H1 (cell line): Measurements from ENCODE around the gene DHRS7C. TPM values are rescaled to one million over a fixed set of nuclear protein-coding genes. Genes with fewer than 3 reads are reported as not detected.

Experiments used
- CTCF ChIA-PET: fragments of 300-600 bp; sonication (Branson Sonifier 250); formaldehyde crosslinking; loops from one replicate; lab custom pipeline; 2021; ENCODE audit not compliant: partially characterized antibody; lab: Charles Lee
- POLR2A ChIA-PET: fragments of 300-600 bp; sonication (Branson Sonifier 250); formaldehyde crosslinking; loops from one replicate; lab custom pipeline; 2021; ENCODE audit warnings: inconsistent platforms; ENCODE audit not compliant: partially characterized antibody; lab: Charles Lee
- DNase-seq, 2 experiments: peaks; one replicate each; pipeline versions ENCODE4 v3.0.0 to v3.0.0-alpha.2; 2010 to 2022; ENCODE audit warnings: low spot score in 2 of 2, low read depth in 1 of 2, mixed read lengths in 1 of 2
- FAIRE-seq: peaks from 2 replicates; lab custom pipeline; 2011; peaks lifted over from hg19 to GRCh38; lab: Jason Lieb, UNC
- H2AFZ ChIP-seq: 2 replicates; pipeline ENCODE4 v1.8.1; 2012; ENCODE audit warnings: low read length, inconsistent platforms
- H2AK5ac ChIP-seq: 2 replicates; pipeline ENCODE4 v1.6.1; 2013; ENCODE audit warnings: low read depth, low read length
- H2BK120ac ChIP-seq: replicated peaks from 2 replicates; pipeline ENCODE3; 2013; ENCODE audit warnings: low read depth, low read length, inconsistent platforms
- H2BK12ac ChIP-seq: 2 replicates; pipeline ENCODE4 v1.6.1; 2013; ENCODE audit warnings: low read depth, low read length
- H2BK15ac ChIP-seq: 2 replicates; pipeline ENCODE4 v1.6.1; 2013; ENCODE audit warnings: low read length
- H2BK20ac ChIP-seq: 2 replicates; pipeline ENCODE4 v1.6.1; 2013; ENCODE audit warnings: low read length
- H2BK5ac ChIP-seq: 2 replicates; pipeline ENCODE4 v1.6.1; 2013; ENCODE audit warnings: low read depth, low read length
- H3K14ac ChIP-seq: 2 replicates; pipeline ENCODE4 v1.6.1; 2013; ENCODE audit warnings: inconsistent platforms; ENCODE audit not compliant: insufficient read length
- H3K18ac ChIP-seq: 2 replicates; pipeline ENCODE4 v1.6.1; 2013; ENCODE audit warnings: low read length; ENCODE audit errors: extremely low read depth
- H3K23ac ChIP-seq: 2 replicates; pipeline ENCODE4 v1.6.1; 2013; ENCODE audit warnings: inconsistent platforms; ENCODE audit not compliant: insufficient read length
- H3K23me2 ChIP-seq: 2 replicates; pipeline ENCODE4 v1.6.1; 2013; ENCODE audit warnings: low read depth, low read length
- H3K27ac ChIP-seq: 2 replicates; pipeline ENCODE4 v1.6.1; 2011; ENCODE audit warnings: low read depth, low read length, inconsistent platforms
- H3K27me3 ChIP-seq, 4 experiments: replicated peaks in 1 of 4; 1 replicate in 1 of 4; 2 replicates in 3 of 4; pipeline versions ENCODE4 v1.6.1 to v1.8.1; 2011 to 2013; ENCODE audit warnings: low read length in 3 of 4, mild to moderate bottlenecking in 3 of 4, inconsistent platforms in 2 of 4, mixed read lengths in 2 of 4, moderate library complexity in 1 of 4; ENCODE audit not compliant: control insufficient read depth in 3 of 4, insufficient read depth in 3 of 4; ENCODE audit errors: extremely low read depth in 1 of 4
- H3K36me3 ChIP-seq, 4 experiments: 2 replicates each; pipeline versions ENCODE4 v1.6.1 to v1.8.1; 2011 to 2013; ENCODE audit warnings: mild to moderate bottlenecking in 4 of 4, low read length in 3 of 4, moderate library complexity in 2 of 4, control low read depth in 1 of 4, inconsistent platforms in 1 of 4; ENCODE audit not compliant: insufficient read depth in 4 of 4, control insufficient read depth in 2 of 4
- H3K4ac ChIP-seq: replicated peaks from 2 replicates; pipeline ENCODE3; 2013; ENCODE audit warnings: low read length, low read depth, mixed read lengths, inconsistent platforms; ENCODE audit not compliant: insufficient read length
- H3K4me1 ChIP-seq, 4 experiments: replicated peaks in 1 of 4; 1 replicate in 1 of 4; 2 replicates in 3 of 4; pipeline versions ENCODE4 v1.6.1 to v1.8.1; 2011 to 2013; ENCODE audit warnings: low read length in 3 of 4, inconsistent platforms in 2 of 4, mixed read lengths in 1 of 4; ENCODE audit not compliant: insufficient read depth in 4 of 4, control insufficient read depth in 3 of 4
- H3K4me2 ChIP-seq, 2 experiments: 2 replicates each; pipeline versions ENCODE4 v1.6.1 to v1.8.1; 2011 to 2013; ENCODE audit warnings: low read depth in 2 of 2, low read length in 2 of 2, control low read depth in 1 of 2, inconsistent platforms in 1 of 2, mild to moderate bottlenecking in 1 of 2; ENCODE audit not compliant: insufficient read depth in 1 of 2
- H3K4me3 ChIP-seq, 4 experiments: fragments of 200-600, 300-600 bp in 1 of 4; sonication (generic), shearing (Covaris generic), sonication (Bioruptor Twin) in 1 of 4; 2 replicates each; pipeline versions ENCODE4 v1.5.1 to v1.8.1; 2011 to 2016; ENCODE audit warnings: low read length in 4 of 4, low read depth in 3 of 4, control low read depth in 2 of 4, inconsistent platforms in 2 of 4, mild to moderate bottlenecking in 2 of 4, mixed read lengths in 1 of 4, moderate library complexity in 1 of 4; ENCODE audit not compliant: insufficient read depth in 2 of 4; ENCODE audit errors: extremely low read depth in 1 of 4
- H3K56ac ChIP-seq: replicated peaks from 2 replicates; pipeline ENCODE3; 2013; ENCODE audit warnings: low read depth, mild to moderate bottlenecking, mixed read lengths, low read length, inconsistent platforms; ENCODE audit not compliant: insufficient read length
- H3K79me1 ChIP-seq: 2 replicates; pipeline ENCODE4 v1.6.1; 2013; ENCODE audit warnings: low read depth, low read length, control low read depth
- H3K79me2 ChIP-seq, 2 experiments: 2 replicates each; pipeline versions ENCODE4 v1.6.1 to v1.8.1; 2012 to 2013; ENCODE audit warnings: low read length in 2 of 2, mild to moderate bottlenecking in 2 of 2, inconsistent platforms in 1 of 2; ENCODE audit not compliant: insufficient read depth in 2 of 2, control insufficient read depth in 1 of 2
- H3K9ac ChIP-seq, 4 experiments: replicated peaks in 1 of 4; 1 replicate in 1 of 4; 2 replicates in 3 of 4; pipeline versions ENCODE4 v1.6.1 to v1.8.1; 2011 to 2013; ENCODE audit warnings: low read depth in 3 of 4, low read length in 3 of 4, control low read depth in 2 of 4, mild to moderate bottlenecking in 2 of 4, moderate library complexity in 2 of 4, inconsistent platforms in 1 of 4; ENCODE audit errors: extremely low read depth in 1 of 4
- H3K9me3 ChIP-seq, 2 experiments: 2 replicates each; pipeline versions ENCODE4 v1.6.1 to v1.8.1; 2012 to 2013; ENCODE audit warnings: mild to moderate bottlenecking in 2 of 2, moderate library complexity in 2 of 2, control low read depth in 1 of 2, inconsistent platforms in 1 of 2, low read depth in 1 of 2, low read length in 1 of 2, mixed read lengths in 1 of 2; ENCODE audit not compliant: insufficient read depth in 2 of 2
- H4K20me1 ChIP-seq, 2 experiments: replicated peaks in 1 of 2; 2 replicates each; pipeline versions ENCODE3 to v1.8.1; 2011 to 2013; ENCODE audit warnings: inconsistent platforms in 2 of 2, low read length in 2 of 2, mild to moderate bottlenecking in 1 of 2; ENCODE audit not compliant: insufficient read depth in 2 of 2, control insufficient read depth in 1 of 2
- H4K5ac ChIP-seq: 2 replicates; pipeline ENCODE4 v1.6.1; 2013; ENCODE audit warnings: low read length, low read depth, mixed read lengths, inconsistent platforms; ENCODE audit not compliant: insufficient read length
- H4K8ac ChIP-seq: 2 replicates; pipeline ENCODE4 v1.8.0; 2013; ENCODE audit warnings: mild to moderate bottlenecking, moderate library complexity, low read length, inconsistent platforms; ENCODE audit not compliant: insufficient read depth; ENCODE audit errors: extremely low read depth
- H4K91ac ChIP-seq: replicated peaks from 2 replicates; pipeline ENCODE3; 2013; ENCODE audit warnings: low read length, mixed read lengths, inconsistent platforms; ENCODE audit not compliant: insufficient read length
- CHD1 ChIP-seq: IDR thresholded peaks from 2 replicates; pipeline ENCODE4 v1.6.1; 2012; ENCODE audit warnings: low read depth, low read length, improper control_type of control experiment
- EZH2 ChIP-seq: fragments of 200-600 bp; sonication (generic); IDR thresholded peaks from 2 replicates; pipeline ENCODE4 v1.7.1; 2012; ENCODE audit warnings: low read depth, mild to moderate bottlenecking, moderate library complexity, low read length, inconsistent platforms; ENCODE audit not compliant: severe bottlenecking
- HDAC2 ChIP-seq, 2 experiments: fragments of 300-600 bp in 1 of 2; sonication (generic) in 1 of 2; IDR thresholded peaks; 2 replicates each; pipeline ENCODE4 v1.6.1; 2011 to 2012; ENCODE audit warnings: low read depth in 2 of 2, low read length in 2 of 2, mild to moderate bottlenecking in 2 of 2, moderate library complexity in 2 of 2, borderline replicate concordance in 1 of 2, inconsistent platforms in 1 of 2
- JUND ChIP-seq: IDR thresholded peaks from 2 replicates; pipeline ENCODE4 v1.6.1; 2011; ENCODE audit warnings: mild to moderate bottlenecking, improper control_type of control experiment, low read length
- KDM5A ChIP-seq: fragments of 200-600 bp; IDR thresholded peaks from 2 replicates; pipeline ENCODE4 v1.7.1; 2012; ENCODE audit warnings: mild to moderate bottlenecking, low read length, inconsistent platforms, mixed read lengths
- MAFK ChIP-seq: IDR thresholded peaks from 2 replicates; pipeline ENCODE4 v1.6.1; 2012; ENCODE audit warnings: low read depth, mild to moderate bottlenecking, improper control_type of control experiment, low read length
- NANOG ChIP-seq: IDR thresholded peaks from 2 replicates; pipeline ENCODE4 v1.6.1; 2011; ENCODE audit warnings: low read length, low read depth, mild to moderate bottlenecking, inconsistent platforms; ENCODE audit not compliant: insufficient read depth, poor library complexity, severe bottlenecking
- POLR2A ChIP-seq, 2 experiments: IDR thresholded peaks; 1 replicate in 1 of 2; 2 replicates in 1 of 2; pipeline ENCODE4 v1.6.1; 2011; ENCODE audit warnings: low read depth in 2 of 2, low read length in 2 of 2, mild to moderate bottlenecking in 2 of 2; ENCODE audit errors: control extremely low read depth in 1 of 2
- POLR2AphosphoS5 ChIP-seq: IDR thresholded peaks from 2 replicates; pipeline ENCODE4 v1.6.1; 2011; ENCODE audit warnings: low read depth, low read length
- RAD21 ChIP-seq, 2 experiments: IDR thresholded peaks in 1 of 2; conservative IDR thresholded peaks in 1 of 2; 2 replicates each; pipeline ENCODE4 v1.6.1; 2011; ENCODE audit warnings: low read depth in 2 of 2, low read length in 2 of 2, improper control_type of control experiment in 1 of 2, inconsistent platforms in 1 of 2, mild to moderate bottlenecking in 1 of 2, moderate library complexity in 1 of 2
- RNF2 ChIP-seq: fragments of 200-900, 300-1000 bp; sonication (generic); IDR thresholded peaks from 2 replicates; pipeline ENCODE4 v1.7.1; 2016; ENCODE audit warnings: borderline replicate concordance, low read depth, mild to moderate bottlenecking, antibody characterized with exemption, low read length; ENCODE audit not compliant: poor library complexity, severe bottlenecking; ENCODE audit errors: missing control alignments
- RXRA ChIP-seq: IDR thresholded peaks from 2 replicates; pipeline ENCODE4 v1.6.1; 2011; ENCODE audit warnings: low read depth, mild to moderate bottlenecking, low read length, moderate library complexity; ENCODE audit not compliant: insufficient read depth
- SIN3A ChIP-seq, 2 experiments: IDR thresholded peaks in 1 of 2; conservative IDR thresholded peaks in 1 of 2; 2 replicates each; pipeline ENCODE4 v1.6.1; 2011 to 2012; ENCODE audit warnings: low read length in 2 of 2, improper control_type of control experiment in 1 of 2, low read depth in 1 of 2, mild to moderate bottlenecking in 1 of 2
- SIRT6 ChIP-seq: IDR thresholded peaks from one replicate; pipeline ENCODE4 v1.7.1; 2012; ENCODE audit warnings: low read length, inconsistent platforms
- WGBS, 2 experiments: shearing (Covaris generic) in 1 of 2; methylation state at CpG; one replicate each; pipeline versions ENCODE4 v1.1.6 to v1.1.7; 2013 to 2015; ENCODE audit warnings: low lambda C conversion rate in 2 of 2, mixed read lengths in 2 of 2, inconsistent platforms in 1 of 2, low coverage in 1 of 2, missing lambda C conversion rate in 1 of 2; ENCODE audit not compliant: insufficient replicate concordance in 2 of 2, insufficient coverage in 1 of 2, insufficient read length in 1 of 2; ENCODE audit errors: extremely low coverage in 1 of 2, missing lambda C conversion rate in 1 of 2; 5-methylcytosine and 5-hydroxymethylcytosine counted together
- polyA plus RNA-seq, 7 experiments: library from polyadenylated mRNA; depleted of rRNA in 3 of 7; stranded (reverse) in 5 of 7; unstranded in 2 of 7; fragments of >200 nt in 5 of 7; fragments of 200-250 nt in 2 of 7; gene quantifications; 1 replicate in 5 of 7; 2 replicates in 1 of 7; 4 replicates in 1 of 7; pipeline versions ENCODE4 v1.2.1 to v1.2.3, GENCODE V29; 2011 to 2013; ENCODE audit warnings: missing spikeins in 2 of 7, mixed read lengths in 2 of 7
- total RNA-seq: library from RNA; stranded (reverse); fragmentation: NEBNext Ultra II Directional; extraction: Animal tissue kit (Norgen Biotek cat#: 25700); gene quantifications from 2 replicates; pipeline ENCODE4 v1.2.1, GENCODE V29; 2021

Gene DHRS7C
- total and polyA plus RNA-seq, 2 of the 8 experiments (the other 6 are each of a cell fraction or from before 2014, with no cell fraction given), result not detected

- Histone ChIP-seq H3K4me2 (no peak overlapping the region), H2BK120ac (no peak overlapping the region), H3K56ac (no peak overlapping the region), H3K79me2 (no peaks in the 10 kb centered on the region), H3K23ac (no peak overlapping the region), H3K27ac (no peak overlapping the region), H3K4me3 (no peak overlapping the region), H3K4me1 (no peaks in the 10 kb centered on the region), H3K14ac (no peak overlapping the region), H3K4ac (no peak overlapping the region), H3K36me3 (no peaks in the 10 kb centered on the region), H2BK12ac (no peak overlapping the region), H3K9ac (no peak overlapping the region), H2BK5ac (no peak overlapping the region), H2BK15ac (no peak overlapping the region), H2AK5ac (no peak overlapping the region), H2AFZ (no peak overlapping the region), H3K9me3 (no peaks in the 10 kb centered on the region), H4K8ac (no peak overlapping the region), H2BK20ac (no peak overlapping the region), H4K20me1 (no peaks in the 10 kb centered on the region), H3K23me2 (no peaks in the 10 kb centered on the region), H4K91ac (no peak overlapping the region), H4K5ac (no peak overlapping the region), H3K27me3 (no peaks in the 10 kb centered on the region), H3K18ac (no peak overlapping the region), H3K79me1 (no peaks in the 10 kb centered on the region)
- CTCF ChIA-PET, result interaction anchor here (1.8 kb wide), 1 partner anchor 89 kb away, joined by 3 read pairs; no protein-coding TSS in a partner anchor
- no peak for FAIRE-seq
- 93% methylated on average over 2 of the region's 2 CpGs; no CpG with 5 or more reads in 1 of the 2 experiments for WGBS, 2 experiments
- POLR2A ChIA-PET, result no interaction called here
- DNase-seq, result no peak
- no peak for TF ChIP-seq RXRA
- TF ChIP-seq EZH2, result no peak
- no peak for TF ChIP-seq JUND
- no peak for TF ChIP-seq POLR2AphosphoS5
- no peak for TF ChIP-seq SIN3A (conservative IDR thresholded peaks at IDR 0.05 in 1 of 2, IDR thresholded peaks at IDR 0.05 in 1 of 2; ENCODE audit: low read depth in 1 of 2, low read length in 2 of 2)
- no peak for TF ChIP-seq POLR2A (IDR thresholded peaks at IDR 0.05; ENCODE audit: control extremely low read depth in 1 of 2, low read depth in 2 of 2, low read length in 2 of 2)
- no peak for TF ChIP-seq CHD1
- no peak for TF ChIP-seq HDAC2 (IDR thresholded peaks at IDR 0.05; ENCODE audit: borderline replicate concordance in 1 of 2, low read depth in 2 of 2, low read length in 2 of 2)
- no peak for TF ChIP-seq RNF2
- TF ChIP-seq KDM5A, result no peak
- no peak for TF ChIP-seq RAD21 (IDR thresholded peaks at IDR 0.05 in 1 of 2, conservative IDR thresholded peaks at IDR 0.05 in 1 of 2; ENCODE audit: low read depth in 2 of 2, low read length in 2 of 2)
- no peak for TF ChIP-seq NANOG
- no peak for TF ChIP-seq MAFK
- TF ChIP-seq SIRT6, result no peak
Measured at GRCh38 chr17:9801505-9801904, 10.1 kb upstream of the DHRS7C start.
